ENCODE data around the gene TNK1. TPM values are rescaled to one million over a fixed set of nuclear protein-coding genes. Genes with fewer than 3 reads are reported as not detected.

The TNK1 gene
- total and polyA plus RNA-seq, 2 of the 8 experiments (the other 6 are each of a cell fraction or from before 2014, with no cell fraction given), result 7.6 to 9.5 TPM

DNA sequence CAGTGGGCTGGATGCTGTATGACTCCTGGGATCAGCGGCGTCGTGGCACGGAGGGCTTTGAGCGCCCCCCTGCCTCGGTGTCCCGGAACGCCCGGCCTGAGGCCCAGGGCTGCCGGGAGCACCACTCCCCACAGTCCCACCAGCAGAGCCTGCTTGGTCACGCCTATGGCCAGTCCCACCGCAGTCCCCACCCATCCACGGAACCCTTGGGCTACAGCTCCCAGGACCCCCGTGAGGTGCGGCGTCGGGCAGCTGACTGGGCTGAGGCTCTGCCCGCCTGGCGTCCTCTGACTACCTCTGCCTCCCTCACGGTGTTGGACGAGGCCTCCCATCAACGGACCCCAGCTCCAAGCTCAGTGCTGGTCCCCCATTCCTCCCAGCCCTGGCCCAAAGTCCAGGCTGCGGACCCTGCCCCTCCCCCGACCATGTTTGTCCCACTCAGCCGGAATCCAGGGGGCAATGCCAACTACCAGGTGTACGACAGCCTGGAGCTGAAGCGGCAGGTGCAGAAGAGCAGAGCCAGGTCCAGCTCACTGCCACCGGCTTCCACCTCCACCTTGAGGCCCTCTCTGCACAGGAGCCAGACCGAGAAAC is 46.1 kb downstream of the TNK1 start (continued):
- TF ChIP-seq SP2 (IDR thresholded peaks at IDR 0.05; ENCODE audit: low read length) (no peak), JUND (IDR thresholded peaks at IDR 0.05; ENCODE audit: low read length) (no peak), NRF1 (IDR thresholded peaks at IDR 0.05; ENCODE audit: low read depth, low read length) (no peak), PHF8 (conservative IDR thresholded peaks at IDR 0.05; ENCODE audit: low read depth, low read length) (no peak)
